ENCODE data around the gene PTPRG.

PTPRG gene

GRCh38 chr3:61956236-61956635, 394.9 kb downstream of the PTPRG start:
- H3K4me3 ChIP-seq (replicated peaks; ENCODE audit: low read depth, low read length): no peak overlapping the region
- TF ChIP-seq, protein P1, sequence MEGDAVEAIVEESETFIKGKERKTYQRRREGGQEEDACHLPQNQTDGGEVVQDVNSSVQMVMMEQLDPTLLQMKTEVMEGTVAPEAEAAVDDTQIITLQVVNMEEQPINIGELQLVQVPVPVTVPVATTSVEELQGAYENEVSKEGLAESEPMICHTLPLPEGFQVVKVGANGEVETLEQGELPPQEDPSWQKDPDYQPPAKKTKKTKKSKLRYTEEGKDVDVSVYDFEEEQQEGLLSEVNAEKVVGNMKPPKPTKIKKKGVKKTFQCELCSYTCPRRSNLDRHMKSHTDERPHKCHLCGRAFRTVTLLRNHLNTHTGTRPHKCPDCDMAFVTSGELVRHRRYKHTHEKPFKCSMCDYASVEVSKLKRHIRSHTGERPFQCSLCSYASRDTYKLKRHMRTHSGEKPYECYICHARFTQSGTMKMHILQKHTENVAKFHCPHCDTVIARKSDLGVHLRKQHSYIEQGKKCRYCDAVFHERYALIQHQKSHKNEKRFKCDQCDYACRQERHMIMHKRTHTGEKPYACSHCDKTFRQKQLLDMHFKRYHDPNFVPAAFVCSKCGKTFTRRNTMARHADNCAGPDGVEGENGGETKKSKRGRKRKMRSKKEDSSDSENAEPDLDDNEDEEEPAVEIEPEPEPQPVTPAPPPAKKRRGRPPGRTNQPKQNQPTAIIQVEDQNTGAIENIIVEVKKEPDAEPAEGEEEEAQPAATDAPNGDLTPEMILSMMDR (IDR thresholded peaks at IDR 0.05; ENCODE audit: low read depth, low read length, missing control alignments): no peak
- no peak for DNase-seq (ENCODE audit: extremely low read depth, low read depth)

GRCh38 chr3:61957259-61957658, 395.9 kb downstream of the PTPRG start:
- TF ChIP-seq, protein P1 (IDR thresholded peaks at IDR 0.05; ENCODE audit: low read depth, low read length, missing control alignments): no peak
- H3K4me3 ChIP-seq (replicated peaks; ENCODE audit: low read depth, low read length): no peak overlapping the region
- DNase-seq (ENCODE audit: extremely low read depth, low read depth): no peak

DNA sequence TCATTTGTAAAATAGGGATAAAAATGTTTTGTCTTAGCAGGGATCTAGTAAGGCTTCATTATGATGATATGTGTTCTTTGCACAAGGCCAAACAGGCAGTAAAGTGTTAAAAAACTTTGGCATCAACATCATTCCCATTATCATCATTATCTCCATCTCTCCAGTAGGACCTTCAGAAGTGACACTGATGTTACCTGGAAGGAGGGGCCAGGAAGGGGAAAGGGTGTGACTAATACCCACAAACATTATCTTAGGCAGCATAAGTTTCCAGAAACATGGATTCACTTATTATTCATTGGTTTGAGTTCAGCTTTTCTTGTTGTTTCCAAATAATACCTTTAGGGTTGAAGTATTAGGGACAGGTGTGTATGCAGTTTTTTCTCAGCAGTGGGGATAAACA, 399.6 kb downstream of the PTPRG start:
- TF ChIP-seq, protein P1 (IDR thresholded peaks at IDR 0.05; ENCODE audit: low read depth, low read length, missing control alignments): no peak
- no peak for DNase-seq (ENCODE audit: extremely low read depth, low read depth)
- H3K4me3 ChIP-seq (replicated peaks; ENCODE audit: low read depth, low read length): no peak overlapping the region

DNA sequence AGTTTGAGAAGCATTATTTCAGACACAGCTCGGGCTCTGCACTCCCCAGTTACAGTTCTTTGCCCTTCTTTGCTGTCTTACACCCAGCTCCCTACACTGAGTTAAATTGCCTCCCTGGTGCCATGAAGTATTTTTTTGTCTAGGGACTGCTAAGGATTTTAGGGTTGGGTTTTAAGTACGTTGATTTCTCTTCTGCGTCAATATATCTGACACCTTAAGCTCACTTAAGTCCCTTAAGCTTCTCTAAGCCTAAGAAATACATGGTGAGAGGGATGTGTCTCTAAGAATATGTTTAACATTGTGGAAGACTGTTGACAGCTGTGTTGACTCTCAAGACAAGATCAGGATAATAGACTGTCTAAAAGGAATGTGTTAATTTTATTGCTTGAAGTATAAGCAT, 400.5 kb downstream of the PTPRG start:
- TF ChIP-seq, protein P1 (IDR thresholded peaks at IDR 0.05; ENCODE audit: low read depth, low read length, missing control alignments): no peak
- no peak for DNase-seq (ENCODE audit: extremely low read depth, low read depth)
- no peak overlapping the region for H3K4me3 ChIP-seq (replicated peaks; ENCODE audit: low read depth, low read length)

DNA sequence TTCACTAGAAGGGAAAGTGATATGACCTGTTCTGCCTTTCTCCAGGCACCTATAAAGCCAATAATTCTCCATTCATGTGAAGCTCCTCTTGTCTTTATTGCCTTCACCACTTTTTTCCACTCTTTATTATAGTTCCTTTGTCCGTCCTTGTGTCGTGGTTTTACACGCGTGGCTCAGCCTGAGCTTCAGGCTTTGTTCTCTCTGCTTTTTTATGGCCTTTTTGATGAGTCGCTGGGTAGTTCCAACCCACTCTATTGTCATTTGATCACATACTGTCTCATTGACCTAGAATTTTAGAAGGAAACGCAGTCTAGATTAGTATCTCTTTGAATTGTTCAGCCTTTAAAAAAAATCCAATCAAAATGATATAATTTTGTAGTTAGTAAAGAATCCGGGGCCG, 403.2 kb downstream of the PTPRG start:
- TF ChIP-seq, protein P1 (IDR thresholded peaks at IDR 0.05; ENCODE audit: low read depth, low read length, missing control alignments): no peak
- DNase-seq (ENCODE audit: extremely low read depth, low read depth): no peak
- H3K4me3 ChIP-seq (replicated peaks; ENCODE audit: low read depth, low read length): no peak overlapping the region

DNA sequence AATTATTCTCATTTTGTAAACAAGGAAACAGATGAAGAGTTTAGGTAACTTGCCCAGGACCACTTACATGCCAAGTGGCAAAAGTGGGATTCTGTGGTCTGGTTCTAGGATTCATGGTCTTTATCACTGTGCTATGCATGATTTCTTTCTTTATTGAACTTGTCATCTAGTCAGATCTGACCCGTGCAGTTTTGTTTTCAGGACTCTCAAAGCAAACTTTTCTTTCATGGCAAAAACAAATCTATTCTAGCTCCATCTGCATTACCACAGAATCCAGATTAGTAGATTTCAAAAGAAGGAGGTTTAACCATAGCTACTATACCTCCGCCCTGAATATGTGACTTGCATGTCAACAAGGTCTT, 404.4 kb downstream of the PTPRG start:
- DNase-seq (ENCODE audit: extremely low read depth, low read depth): no peak
- no peak overlapping the region for H3K4me3 ChIP-seq (replicated peaks; ENCODE audit: low read depth, low read length)
- TF ChIP-seq, protein P1 (IDR thresholded peaks at IDR 0.05; ENCODE audit: low read depth, low read length, missing control alignments): no peak

DNA sequence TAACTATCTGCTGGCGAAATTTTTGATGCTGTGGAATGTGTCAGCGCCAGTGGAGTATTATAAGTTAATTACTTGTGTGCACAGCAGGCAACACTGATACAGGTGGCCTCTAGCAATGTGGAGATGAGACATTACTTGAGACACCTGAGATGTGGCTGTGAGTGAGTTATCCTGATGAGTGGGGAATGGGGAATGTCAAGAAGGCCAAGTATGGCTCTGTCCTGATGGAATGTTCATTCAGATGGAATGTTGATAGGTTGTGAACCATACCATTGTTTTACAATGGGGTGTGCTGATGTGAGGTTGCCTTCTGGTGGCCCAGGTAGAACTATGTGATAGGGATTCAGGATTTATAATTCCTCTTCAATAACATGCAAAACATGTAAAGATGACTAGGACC, 404.8 kb downstream of the PTPRG start:
- TF ChIP-seq, protein P1 (IDR thresholded peaks at IDR 0.05; ENCODE audit: low read depth, low read length, missing control alignments): no peak
- H3K4me3 ChIP-seq (replicated peaks; ENCODE audit: low read depth, low read length): no peak overlapping the region
- no peak for DNase-seq (ENCODE audit: extremely low read depth, low read depth)
